HL-60 (cell line): ENCODE data around the gene PTEN.

Source experiments
- DNase-seq, 2 experiments: peaks; one replicate each; pipeline ENCODE4 v3.0.0-alpha.2; 2010 to 2020; ENCODE audit warnings: low read depth in 1 of 2, low spot score in 1 of 2
- H3K27ac ChIP-seq: fragments of 250-450 bp; sonication (Bioruptor Pico); replicated peaks from 2 replicates; pipeline ENCODE4 v1.5.1; 2020; ENCODE audit warnings: mild to moderate bottlenecking, moderate library complexity
- H3K27me3 ChIP-seq: fragments of 250-450 bp; sonication (Bioruptor Pico); 2 replicates; pipeline ENCODE4 v1.5.1; 2021; ENCODE audit warnings: mild to moderate bottlenecking, moderate library complexity; ENCODE audit not compliant: insufficient read depth, poor library complexity, severe bottlenecking
- H3K4me3 ChIP-seq: replicated peaks from 2 replicates; pipeline ENCODE4 v1.5.1; 2011; ENCODE audit warnings: mild to moderate bottlenecking, control low read depth, low read length; ENCODE audit not compliant: insufficient read depth
- GABPA ChIP-seq: IDR thresholded peaks from 2 replicates; pipeline ENCODE4 v1.6.1; 2012; ENCODE audit warnings: low read depth
- POLR2AphosphoS5 ChIP-seq: IDR thresholded peaks from 2 replicates; pipeline ENCODE4 v1.6.1; 2012; ENCODE audit warnings: low read depth
- SPI1 ChIP-seq: IDR thresholded peaks from 2 replicates; pipeline ENCODE4 v1.6.1; 2012; ENCODE audit warnings: low read depth, mild to moderate bottlenecking, borderline replicate concordance
- TF ChIP-seq, protein P1 (sequence below): IDR thresholded peaks from one replicate; pipeline ENCODE4 v1.5.1; 2011; ENCODE audit warnings: low read length, control low read depth, inconsistent platforms; ENCODE audit not compliant: insufficient read depth
- TF ChIP-seq, protein P2 (sequence below): IDR thresholded peaks from 2 replicates; pipeline ENCODE4 v1.6.1; 2012; ENCODE audit warnings: low read depth; ENCODE audit not compliant: insufficient replicate concordance

PTEN gene

DNA sequence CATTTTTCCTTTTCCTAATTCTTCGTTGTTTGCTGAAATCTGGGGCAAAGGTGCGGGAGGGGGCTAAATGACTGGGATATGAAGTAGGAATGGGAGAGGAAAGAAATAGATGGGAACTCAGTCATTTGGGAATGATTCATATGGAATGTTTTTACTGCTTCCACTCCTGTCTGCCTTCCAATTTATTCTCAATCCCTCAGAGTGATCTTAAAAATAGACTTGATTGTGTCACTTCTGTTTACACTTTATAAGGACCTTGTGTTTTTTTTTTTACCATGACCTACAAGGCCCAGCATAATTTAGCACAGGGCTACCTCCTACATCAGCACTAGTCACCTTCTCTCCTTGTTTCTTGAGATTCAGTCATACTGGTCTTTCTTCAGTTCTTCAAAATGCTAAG lies 97.9 kb downstream of the PTEN start:
- Histone ChIP-seq H3K27ac (no peak overlapping the region), H3K4me3 (no peak overlapping the region), H3K27me3 (no peaks in the 10 kb centered on the region)
- no peak for TF ChIP-seq POLR2AphosphoS5
- no peak for TF ChIP-seq GABPA
- TF ChIP-seq, protein P1, sequence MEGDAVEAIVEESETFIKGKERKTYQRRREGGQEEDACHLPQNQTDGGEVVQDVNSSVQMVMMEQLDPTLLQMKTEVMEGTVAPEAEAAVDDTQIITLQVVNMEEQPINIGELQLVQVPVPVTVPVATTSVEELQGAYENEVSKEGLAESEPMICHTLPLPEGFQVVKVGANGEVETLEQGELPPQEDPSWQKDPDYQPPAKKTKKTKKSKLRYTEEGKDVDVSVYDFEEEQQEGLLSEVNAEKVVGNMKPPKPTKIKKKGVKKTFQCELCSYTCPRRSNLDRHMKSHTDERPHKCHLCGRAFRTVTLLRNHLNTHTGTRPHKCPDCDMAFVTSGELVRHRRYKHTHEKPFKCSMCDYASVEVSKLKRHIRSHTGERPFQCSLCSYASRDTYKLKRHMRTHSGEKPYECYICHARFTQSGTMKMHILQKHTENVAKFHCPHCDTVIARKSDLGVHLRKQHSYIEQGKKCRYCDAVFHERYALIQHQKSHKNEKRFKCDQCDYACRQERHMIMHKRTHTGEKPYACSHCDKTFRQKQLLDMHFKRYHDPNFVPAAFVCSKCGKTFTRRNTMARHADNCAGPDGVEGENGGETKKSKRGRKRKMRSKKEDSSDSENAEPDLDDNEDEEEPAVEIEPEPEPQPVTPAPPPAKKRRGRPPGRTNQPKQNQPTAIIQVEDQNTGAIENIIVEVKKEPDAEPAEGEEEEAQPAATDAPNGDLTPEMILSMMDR = no peak
- TF ChIP-seq SPI1 = no peak
- TF ChIP-seq, protein P2, sequence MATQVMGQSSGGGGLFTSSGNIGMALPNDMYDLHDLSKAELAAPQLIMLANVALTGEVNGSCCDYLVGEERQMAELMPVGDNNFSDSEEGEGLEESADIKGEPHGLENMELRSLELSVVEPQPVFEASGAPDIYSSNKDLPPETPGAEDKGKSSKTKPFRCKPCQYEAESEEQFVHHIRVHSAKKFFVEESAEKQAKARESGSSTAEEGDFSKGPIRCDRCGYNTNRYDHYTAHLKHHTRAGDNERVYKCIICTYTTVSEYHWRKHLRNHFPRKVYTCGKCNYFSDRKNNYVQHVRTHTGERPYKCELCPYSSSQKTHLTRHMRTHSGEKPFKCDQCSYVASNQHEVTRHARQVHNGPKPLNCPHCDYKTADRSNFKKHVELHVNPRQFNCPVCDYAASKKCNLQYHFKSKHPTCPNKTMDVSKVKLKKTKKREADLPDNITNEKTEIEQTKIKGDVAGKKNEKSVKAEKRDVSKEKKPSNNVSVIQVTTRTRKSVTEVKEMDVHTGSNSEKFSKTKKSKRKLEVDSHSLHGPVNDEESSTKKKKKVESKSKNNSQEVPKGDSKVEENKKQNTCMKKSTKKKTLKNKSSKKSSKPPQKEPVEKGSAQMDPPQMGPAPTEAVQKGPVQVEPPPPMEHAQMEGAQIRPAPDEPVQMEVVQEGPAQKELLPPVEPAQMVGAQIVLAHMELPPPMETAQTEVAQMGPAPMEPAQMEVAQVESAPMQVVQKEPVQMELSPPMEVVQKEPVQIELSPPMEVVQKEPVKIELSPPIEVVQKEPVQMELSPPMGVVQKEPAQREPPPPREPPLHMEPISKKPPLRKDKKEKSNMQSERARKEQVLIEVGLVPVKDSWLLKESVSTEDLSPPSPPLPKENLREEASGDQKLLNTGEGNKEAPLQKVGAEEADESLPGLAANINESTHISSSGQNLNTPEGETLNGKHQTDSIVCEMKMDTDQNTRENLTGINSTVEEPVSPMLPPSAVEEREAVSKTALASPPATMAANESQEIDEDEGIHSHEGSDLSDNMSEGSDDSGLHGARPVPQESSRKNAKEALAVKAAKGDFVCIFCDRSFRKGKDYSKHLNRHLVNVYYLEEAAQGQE = no peak
- DNase-seq = no peak

- no peak overlapping the region for H3K27ac ChIP-seq
Measured at GRCh38 chr10:87966459-87966858, 103.0 kb downstream of the PTEN start.

DNA sequence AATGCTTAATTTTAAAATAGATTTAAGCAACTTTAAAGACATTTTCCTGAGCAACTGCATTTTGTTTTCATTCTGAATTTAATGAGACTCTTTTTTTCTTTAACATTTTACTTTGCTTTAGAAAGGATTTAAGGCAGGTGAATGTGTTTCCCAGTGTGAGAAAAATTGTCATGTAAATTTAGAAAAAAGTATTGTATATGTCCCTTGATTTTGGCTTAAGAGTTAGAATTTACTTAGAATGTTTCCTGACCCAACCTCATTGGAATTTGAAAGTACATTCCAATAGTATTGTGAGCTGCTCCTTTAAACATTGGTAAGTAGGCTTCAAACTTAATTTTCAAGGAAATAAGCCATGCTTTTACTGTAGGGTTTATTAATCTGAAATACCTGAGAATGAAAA lies 110.2 kb downstream of the PTEN start:
- no peaks in the 10 kb centered on the region for H3K27me3 ChIP-seq
- H3K27ac ChIP-seq = no peak overlapping the region
- TF ChIP-seq SPI1 (no peak), POLR2AphosphoS5 (no peak), GABPA (no peak)
- TF ChIP-seq, protein P2 = no peak
- TF ChIP-seq, protein P1 = no peak
- DNase-seq = no peak
- no peak overlapping the region for H3K4me3 ChIP-seq

More at GRCh38 chr10:87966459-87966858, 103.0 kb downstream of the PTEN start:
- Histone ChIP-seq H3K4me3 (no peak overlapping the region), H3K27me3 (no peaks in the 10 kb centered on the region)
- DNase-seq = no peak
- TF ChIP-seq SPI1 (no peak), GABPA (no peak), POLR2AphosphoS5 (no peak)
- TF ChIP-seq, protein P2 = no peak
- TF ChIP-seq, protein P1 = no peak
